Measurements from ENCODE around the gene FBP1. TPM values are rescaled to one million over a fixed set of nuclear protein-coding genes. Genes with fewer than 3 reads are reported as not detected.

FBP1 gene
- total and polyA plus RNA-seq, 8 donors = 19.5 to 39.2 (median 24.1) TPM

DNA sequence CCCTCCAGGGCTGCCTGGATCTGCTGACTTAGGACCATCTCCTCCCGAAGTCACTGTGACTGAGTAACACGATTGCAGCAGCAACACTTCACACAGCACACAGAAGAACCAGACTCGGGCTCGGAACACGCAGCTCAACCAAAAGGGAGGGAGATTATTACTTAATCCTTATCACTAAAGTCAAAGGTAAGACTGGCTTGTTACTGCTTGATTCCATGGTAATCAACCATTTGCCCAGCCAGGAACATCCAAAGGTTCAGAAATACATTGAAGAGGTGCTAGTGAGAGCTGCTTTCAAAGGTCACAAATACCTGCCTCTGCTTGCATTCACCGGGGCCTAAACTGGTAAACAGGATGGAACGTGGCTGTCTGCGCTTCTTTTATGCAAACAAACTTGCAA is 7.7 kb downstream of the FBP1 start:
- intact Hi-C loops (cut with DNase I) = no loop called here

DNA sequence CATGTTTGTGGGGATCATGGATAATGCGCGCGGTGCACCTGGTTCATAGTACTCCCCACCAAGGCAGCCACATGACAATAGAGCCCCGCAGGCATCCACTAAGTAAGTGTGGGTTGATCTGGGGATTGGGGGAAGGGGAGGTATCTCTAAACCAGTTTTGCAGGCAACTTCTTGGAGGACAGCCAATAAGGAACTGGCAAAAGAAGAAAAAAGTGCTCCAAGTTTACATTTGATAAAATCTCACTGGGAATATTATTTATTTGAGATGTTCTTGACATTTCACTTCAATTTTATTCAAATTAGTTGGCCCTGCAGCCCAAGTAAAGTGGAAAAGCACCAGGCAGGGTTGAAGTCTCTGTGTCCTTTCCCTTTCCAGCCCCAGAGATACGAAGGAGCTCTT is 8.5 kb downstream of the FBP1 start:
- 33% methylated on average over 5 of the region's 5 CpGs for WGBS, 2 donors
- Histone ChIP-seq H3K9me3 (no peaks in the 10 kb centered on the region), H3K36me3 (no peaks in the 10 kb centered on the region), H3K27ac (peak overlapping the region in 2 of 4 donors; percentile 26 to 38), H3K4me1 (peaks cover 26 to 29% (median 28%) of the 10 kb centered on the region in 3 donors), H3K27me3 (no peaks in the 10 kb centered on the region), H3K4me3 (no peak overlapping the region)
- intact Hi-C loops (cut with DNase I) = no loop called here
- peak; percentile 75 to 83 (median 80) for ATAC-seq
- peak in 3 of 6 donors; percentile 44 to 68 (median 59) for DNase-seq
- TF ChIP-seq, protein P1, sequence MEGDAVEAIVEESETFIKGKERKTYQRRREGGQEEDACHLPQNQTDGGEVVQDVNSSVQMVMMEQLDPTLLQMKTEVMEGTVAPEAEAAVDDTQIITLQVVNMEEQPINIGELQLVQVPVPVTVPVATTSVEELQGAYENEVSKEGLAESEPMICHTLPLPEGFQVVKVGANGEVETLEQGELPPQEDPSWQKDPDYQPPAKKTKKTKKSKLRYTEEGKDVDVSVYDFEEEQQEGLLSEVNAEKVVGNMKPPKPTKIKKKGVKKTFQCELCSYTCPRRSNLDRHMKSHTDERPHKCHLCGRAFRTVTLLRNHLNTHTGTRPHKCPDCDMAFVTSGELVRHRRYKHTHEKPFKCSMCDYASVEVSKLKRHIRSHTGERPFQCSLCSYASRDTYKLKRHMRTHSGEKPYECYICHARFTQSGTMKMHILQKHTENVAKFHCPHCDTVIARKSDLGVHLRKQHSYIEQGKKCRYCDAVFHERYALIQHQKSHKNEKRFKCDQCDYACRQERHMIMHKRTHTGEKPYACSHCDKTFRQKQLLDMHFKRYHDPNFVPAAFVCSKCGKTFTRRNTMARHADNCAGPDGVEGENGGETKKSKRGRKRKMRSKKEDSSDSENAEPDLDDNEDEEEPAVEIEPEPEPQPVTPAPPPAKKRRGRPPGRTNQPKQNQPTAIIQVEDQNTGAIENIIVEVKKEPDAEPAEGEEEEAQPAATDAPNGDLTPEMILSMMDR (IDR thresholded peaks at IDR 0.05) = no peak
- no peak for FAIRE-seq

More for the DNA sequence above, 7.7 kb downstream of the FBP1 start:
- Histone ChIP-seq H3K27ac (peak overlapping the region in 2 of 4 donors; percentile 26 to 38), H3K36me3 (no peaks in the 10 kb centered on the region), H3K27me3 (no peaks in the 10 kb centered on the region), H3K4me3 (no peak overlapping the region), H3K4me1 (peaks cover 26 to 29% (median 28%) of the 10 kb centered on the region in 3 donors), H3K9me3 (no peaks in the 10 kb centered on the region)
- ATAC-seq (peak; percentile 27 to 52 (median 40)), DNase-seq (no peak), FAIRE-seq (no peak)
- WGBS, 2 donors = 32 to 38% methylated on average over 8 of the region's 8 CpGs
- TF ChIP-seq, protein P1 (IDR thresholded peaks at IDR 0.05) = no peak

DNA sequence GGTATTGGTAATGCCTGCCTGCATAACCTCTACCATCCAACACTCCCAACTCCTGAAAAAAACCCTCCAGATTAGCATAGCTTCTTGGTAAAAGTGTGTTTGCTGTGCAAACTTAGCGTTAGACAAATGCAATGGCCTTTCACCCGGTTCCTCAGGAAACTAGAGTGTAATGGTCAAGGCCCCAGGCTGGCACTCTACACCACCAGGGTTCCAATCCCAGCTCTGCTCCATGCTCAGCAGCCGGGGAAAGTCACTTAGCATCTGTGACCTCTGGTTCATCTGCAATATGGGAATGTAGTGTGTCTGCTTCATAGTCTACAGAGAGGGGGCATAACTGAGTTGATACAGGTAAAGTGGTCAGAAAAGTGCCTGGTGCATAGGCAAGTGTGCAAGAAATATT is 9.0 kb downstream of the FBP1 start:
- WGBS, 2 donors = 34 to 42% methylated on average over 3 of the region's 3 CpGs
- Histone ChIP-seq H3K27me3 (no peaks in the 10 kb centered on the region), H3K4me3 (no peak overlapping the region), H3K4me1 (peaks cover 26 to 29% (median 28%) of the 10 kb centered on the region in 3 donors), H3K36me3 (no peaks in the 10 kb centered on the region), H3K9me3 (no peaks in the 10 kb centered on the region), H3K27ac (peak overlapping the region in 2 of 4 donors; percentile 12 to 33)
- no peak for FAIRE-seq
- intact Hi-C loops (cut with DNase I) = no loop called here
- ATAC-seq = peak; percentile 33 to 56 (median 48)
- DNase-seq = no peak
- TF ChIP-seq, protein P1 (IDR thresholded peaks at IDR 0.05) = no peak

DNA sequence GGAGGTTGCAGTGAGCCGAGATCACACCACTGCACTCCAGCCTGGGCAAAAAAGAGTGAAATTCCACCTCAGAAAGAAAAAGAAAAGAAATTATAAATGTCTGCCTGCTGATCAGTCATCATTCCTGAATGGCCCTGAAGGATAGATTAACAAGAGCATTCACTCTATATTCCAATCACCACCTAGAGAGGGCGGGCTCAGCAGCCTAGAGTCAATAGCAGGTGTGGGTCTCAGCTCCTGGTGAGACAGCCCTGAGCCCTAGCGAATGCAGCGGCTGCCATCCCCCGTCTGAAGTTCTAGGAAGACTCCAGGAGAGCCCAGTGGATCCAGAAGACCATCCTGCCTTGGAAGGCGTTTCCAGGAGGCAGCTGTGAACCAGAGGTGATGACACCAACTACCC is 12.0 kb downstream of the FBP1 start:
- no peak overlapping the region for H3K4me3 ChIP-seq
- no peak for ATAC-seq
- peaks cover 22 to 27% (median 26%) of the 10 kb centered on the region in 3 donors for H3K4me1 ChIP-seq
- TF ChIP-seq, protein P1 (IDR thresholded peaks at IDR 0.05) = no peak
- DNase-seq = peak in 1 of 6 donors; percentile 29
- 93 to 95% methylated on average over 6 of the region's 6 CpGs for WGBS, 2 donors
- intact Hi-C loops (cut with DNase I) = no loop called here
- H3K36me3 ChIP-seq = no peaks in the 10 kb centered on the region
- FAIRE-seq = no peak
- H3K27me3 ChIP-seq = no peaks in the 10 kb centered on the region
- H3K27ac ChIP-seq = no peak overlapping the region
- H3K9me3 ChIP-seq = no peaks in the 10 kb centered on the region

DNA sequence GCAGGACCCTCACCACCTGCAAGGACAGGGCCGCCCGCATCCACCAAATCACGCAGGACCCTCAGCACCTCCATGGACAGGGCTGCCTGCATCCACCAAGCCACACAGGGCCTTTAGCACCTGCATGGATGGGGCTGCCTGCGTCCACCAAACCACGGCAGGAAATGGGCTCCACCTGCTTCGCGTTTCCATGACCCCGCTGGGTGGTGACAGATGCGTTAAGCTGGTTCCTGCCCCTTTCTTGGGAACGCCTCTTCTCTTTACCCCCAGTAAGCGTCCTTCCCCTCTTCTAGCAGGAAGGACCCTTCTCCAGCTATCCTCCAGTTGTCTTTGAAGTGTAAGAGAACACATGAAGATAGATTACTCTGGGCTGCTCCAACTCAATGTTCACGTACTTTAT is 13.5 kb downstream of the FBP1 start:
- no peak for FAIRE-seq
- H3K27me3 ChIP-seq = no peaks in the 10 kb centered on the region
- DNase-seq = peak in 1 of 6 donors; percentile 36
- TF ChIP-seq, protein P1 (IDR thresholded peaks at IDR 0.05) = no peak
- no peak for ATAC-seq
- no peak overlapping the region for H3K27ac ChIP-seq
- H3K9me3 ChIP-seq = no peaks in the 10 kb centered on the region
- WGBS, 2 donors = 83 to 90% methylated on average over 12 of the region's 12 CpGs
- peaks cover 11 to 13% (median 12%) of the 10 kb centered on the region in 3 donors for H3K4me1 ChIP-seq
- H3K4me3 ChIP-seq = no peak overlapping the region
- intact Hi-C loops (cut with DNase I) = no loop called here
- no peaks in the 10 kb centered on the region for H3K36me3 ChIP-seq

Measured in pancreas (tissue), 10 donors.